Measurements from ENCODE around the gene ADGRD1. TPM values are rescaled to one million over a fixed set of nuclear protein-coding genes. Genes with fewer than 3 reads are reported as not detected.

Gene ADGRD1
- total RNA-seq, 2 experiments from 2014 or later = 0.27 to 0.65 TPM

DNA sequence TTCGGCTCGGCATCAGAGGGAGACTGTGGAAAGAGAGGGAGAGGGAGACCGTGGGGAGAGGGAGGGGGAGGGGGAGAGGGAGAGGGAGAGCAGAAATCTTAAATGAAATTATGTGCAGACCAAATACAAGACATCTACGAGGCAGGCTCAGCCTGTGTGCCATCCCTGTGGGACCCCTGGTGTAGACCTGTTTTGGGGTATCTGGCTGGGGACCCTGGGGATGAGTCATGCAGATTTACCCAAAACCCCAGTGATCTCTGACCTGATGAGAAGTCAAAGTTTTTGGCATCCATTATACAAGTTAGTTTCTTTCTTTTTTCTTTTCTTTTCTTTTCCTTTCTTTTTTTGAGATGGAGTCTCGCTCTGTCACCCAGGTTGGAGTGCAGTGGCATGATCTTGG, 44.4 kb downstream of the ADGRD1 start:
- POLR2A ChIA-PET = no interaction called here
- Mint-ChIP-seq H3K4me3 (no peak overlapping the region), H3K27ac (no peak overlapping the region), H3K9me3 (no peaks in the 10 kb centered on the region), H3K36me3 (ENCODE audit: low read depth) (no peaks in the 10 kb centered on the region), H3K4me1 (ENCODE audit: low read depth) (no peaks in the 10 kb centered on the region), H3K27me3 (no peaks in the 10 kb centered on the region)
- ATAC-seq (no peak), DNase-seq (no peak)
- CTCF ChIA-PET = no interaction called here
- intact Hi-C loops (cut with micrococcal nuclease) = no loop called here
- TF ChIP-seq, protein P1, sequence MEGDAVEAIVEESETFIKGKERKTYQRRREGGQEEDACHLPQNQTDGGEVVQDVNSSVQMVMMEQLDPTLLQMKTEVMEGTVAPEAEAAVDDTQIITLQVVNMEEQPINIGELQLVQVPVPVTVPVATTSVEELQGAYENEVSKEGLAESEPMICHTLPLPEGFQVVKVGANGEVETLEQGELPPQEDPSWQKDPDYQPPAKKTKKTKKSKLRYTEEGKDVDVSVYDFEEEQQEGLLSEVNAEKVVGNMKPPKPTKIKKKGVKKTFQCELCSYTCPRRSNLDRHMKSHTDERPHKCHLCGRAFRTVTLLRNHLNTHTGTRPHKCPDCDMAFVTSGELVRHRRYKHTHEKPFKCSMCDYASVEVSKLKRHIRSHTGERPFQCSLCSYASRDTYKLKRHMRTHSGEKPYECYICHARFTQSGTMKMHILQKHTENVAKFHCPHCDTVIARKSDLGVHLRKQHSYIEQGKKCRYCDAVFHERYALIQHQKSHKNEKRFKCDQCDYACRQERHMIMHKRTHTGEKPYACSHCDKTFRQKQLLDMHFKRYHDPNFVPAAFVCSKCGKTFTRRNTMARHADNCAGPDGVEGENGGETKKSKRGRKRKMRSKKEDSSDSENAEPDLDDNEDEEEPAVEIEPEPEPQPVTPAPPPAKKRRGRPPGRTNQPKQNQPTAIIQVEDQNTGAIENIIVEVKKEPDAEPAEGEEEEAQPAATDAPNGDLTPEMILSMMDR (IDR thresholded peaks at IDR 0.05) = no peak

DNA sequence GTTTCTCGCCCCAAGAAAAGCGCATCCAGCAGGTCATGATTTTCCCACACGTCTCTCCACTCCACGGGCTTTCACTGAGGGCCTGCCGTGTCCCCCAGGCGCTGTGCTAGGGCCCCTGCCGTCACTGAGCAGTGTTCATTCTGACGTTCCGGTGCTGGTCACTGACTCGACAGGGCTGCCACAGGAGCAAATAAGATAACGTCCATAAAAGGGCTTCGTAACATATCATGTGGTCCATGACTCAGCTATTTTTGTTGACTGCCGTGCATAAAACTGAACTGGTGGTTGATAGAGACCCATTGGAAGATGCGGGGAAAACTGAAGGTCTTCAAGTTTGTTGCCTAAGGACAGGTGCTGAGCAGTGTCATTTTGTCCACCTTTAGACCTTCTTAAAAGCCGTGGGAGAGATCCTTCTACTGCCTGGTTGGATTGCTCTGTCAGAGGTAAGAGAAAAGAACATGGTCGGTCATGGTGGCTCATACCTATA, 46.3 kb downstream of the ADGRD1 start:
- no peak overlapping the region for H3K4me3 Mint-ChIP-seq
- TF ChIP-seq, protein P1 (IDR thresholded peaks at IDR 0.05) = no peak
- H3K27me3 Mint-ChIP-seq = no peaks in the 10 kb centered on the region
- ChIA-PET POLR2A (no interaction called here), CTCF (no interaction called here)
- intact Hi-C loops (cut with micrococcal nuclease) = no loop called here
- ATAC-seq (no peak), DNase-seq (no peak)
- no peaks in the 10 kb centered on the region for H3K36me3 Mint-ChIP-seq (ENCODE audit: low read depth)
- no peaks in the 10 kb centered on the region for H3K9me3 Mint-ChIP-seq
- H3K27ac Mint-ChIP-seq = no peak overlapping the region
- H3K4me1 Mint-ChIP-seq (ENCODE audit: low read depth) = no peaks in the 10 kb centered on the region

GRCh38 chr12:131001493-131001892, 47.8 kb downstream of the ADGRD1 start:
- CTCF ChIA-PET = no interaction called here
- Mint-ChIP-seq H3K9me3 (no peaks in the 10 kb centered on the region), H3K27me3 (no peaks in the 10 kb centered on the region), H3K36me3 (ENCODE audit: low read depth) (no peaks in the 10 kb centered on the region), H3K4me1 (ENCODE audit: low read depth) (no peaks in the 10 kb centered on the region), H3K4me3 (no peak overlapping the region), H3K27ac (no peak overlapping the region)
- intact Hi-C loops (cut with micrococcal nuclease) = no loop called here
- ATAC-seq (no peak), DNase-seq (no peak)
- POLR2A ChIA-PET = no interaction called here
- TF ChIP-seq, protein P1 (IDR thresholded peaks at IDR 0.05) = no peak

GRCh38 chr12:131002216-131002631, 48.5 kb downstream of the ADGRD1 start:
- TF ChIP-seq, protein P1 (IDR thresholded peaks at IDR 0.05) = no peak
- DNase-seq = no peak
- intact Hi-C loops (cut with micrococcal nuclease) = no loop called here
- Mint-ChIP-seq H3K4me1 (ENCODE audit: low read depth) (no peaks in the 10 kb centered on the region), H3K9me3 (no peaks in the 10 kb centered on the region), H3K27ac (no peak overlapping the region), H3K27me3 (no peaks in the 10 kb centered on the region), H3K4me3 (no peak overlapping the region), H3K36me3 (ENCODE audit: low read depth) (no peaks in the 10 kb centered on the region)
- CTCF ChIA-PET = no interaction called here
- ATAC-seq = no peak
- POLR2A ChIA-PET = no interaction called here

DNA sequence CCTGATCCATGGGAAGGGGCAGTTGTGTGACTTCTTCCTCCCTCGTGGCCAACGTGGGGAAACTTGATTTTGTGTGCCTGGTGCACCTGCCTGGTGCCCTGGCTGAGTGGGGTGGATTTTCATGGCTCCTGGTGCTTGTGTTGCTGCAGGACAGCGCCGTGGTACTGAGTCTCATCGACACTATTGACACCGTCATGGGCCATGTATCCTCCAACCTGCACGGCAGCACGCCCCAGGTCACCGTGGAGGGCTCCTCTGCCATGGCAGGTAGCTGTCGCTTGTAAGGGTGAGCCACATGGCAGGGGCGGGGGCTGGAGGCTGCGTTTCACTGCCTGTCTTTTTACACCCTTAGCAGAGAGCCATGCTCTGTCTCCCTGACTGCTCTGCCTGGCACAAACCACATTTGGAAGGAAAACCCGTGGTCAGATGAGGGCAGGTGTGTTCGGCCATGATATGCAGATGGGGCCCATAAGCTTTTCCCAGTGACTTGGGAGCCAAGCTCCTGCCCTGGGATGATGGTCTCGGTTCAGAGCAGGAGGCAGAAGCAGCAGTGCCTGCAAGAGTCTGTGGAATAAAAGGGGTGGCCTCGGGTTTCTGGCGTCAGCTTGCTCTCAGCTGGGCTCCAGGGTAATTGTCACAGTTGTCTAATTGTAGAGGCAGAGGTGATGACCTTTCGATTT, 49.5 kb downstream of the ADGRD1 start:
- Mint-ChIP-seq H3K27ac (no peak overlapping the region), H3K36me3 (ENCODE audit: low read depth) (no peaks in the 10 kb centered on the region), H3K9me3 (no peaks in the 10 kb centered on the region), H3K27me3 (no peaks in the 10 kb centered on the region), H3K4me1 (ENCODE audit: low read depth) (no peaks in the 10 kb centered on the region), H3K4me3 (no peak overlapping the region)
- ATAC-seq (no peak), DNase-seq (no peak)
- ChIA-PET CTCF (no interaction called here), POLR2A (no interaction called here)
- TF ChIP-seq, protein P1 (IDR thresholded peaks at IDR 0.05) = no peak
- intact Hi-C loops (cut with micrococcal nuclease) = no loop called here
